K562 (cell line): ENCODE measurements around the gene PPP6C. TPM values are rescaled to one million over a fixed set of nuclear protein-coding genes. Genes with fewer than 3 reads are reported as not detected.

ENCODE experiments used
- HDAC1 ChIP-seq, 2 experiments: fragments of 450-650 bp; IDR thresholded peaks; 2 replicates each; pipeline ENCODE4 v1.6.1; 2016 to 2017; ENCODE audit warnings: inconsistent platforms in 1 of 2, mild to moderate bottlenecking in 1 of 2, moderate library complexity in 1 of 2
- KDM4B ChIP-seq, 2 experiments: fragments of 450-650 bp in 1 of 2; sonication (generic) in 1 of 2; IDR thresholded peaks; 2 replicates each; pipeline ENCODE4 v1.6.1; 2016 to 2017; ENCODE audit warnings: borderline replicate concordance in 2 of 2, antibody characterized with exemption in 1 of 2, low read depth in 1 of 2, mild to moderate bottlenecking in 1 of 2
- SIN3A ChIP-seq, 2 experiments: fragments of 150-350 bp in 1 of 2; IDR thresholded peaks; 2 replicates each; pipeline ENCODE4 v1.6.1; 2011 to 2016; ENCODE audit warnings: borderline replicate concordance in 2 of 2, low read depth in 2 of 2, low read length in 2 of 2, mild to moderate bottlenecking in 2 of 2, moderate library complexity in 2 of 2; ENCODE audit not compliant: control insufficient read depth in 1 of 2
- ZNF12 ChIP-seq: sonication (generic); formaldehyde crosslinking; IDR thresholded peaks from 2 replicates; pipeline ENCODE4 v1.4.0; 2020; ENCODE audit warnings: mild to moderate bottlenecking, missing genetic modification reagents
- ZNF263 ChIP-seq: sonication (generic); formaldehyde crosslinking; IDR thresholded peaks from 2 replicates; pipeline ENCODE4 v1.8.0; 2022; ENCODE audit warnings: mild to moderate bottlenecking, missing genetic modification reagents, borderline replicate concordance
- polyA plus RNA-seq, 8 experiments: library from polyadenylated mRNA; depleted of rRNA in 4 of 8; stranded (reverse) in 5 of 8; unstranded in 3 of 8; fragments of >200 nt; fragmentation: Nextera tagmentation in 2 of 8; fragmentation: Illumina TruSeq in 1 of 8; extraction: Ambion mirVana in 2 of 8; extraction: Trizol in 1 of 8; gene quantifications; 2 replicates each; pipeline versions ENCODE4 v1.2.1 to v1.2.3, GENCODE V29; 2011 to 2014; ENCODE audit warnings: inconsistent platforms in 1 of 8, missing spikeins in 1 of 8
- total RNA-seq, 7 experiments: library from RNA; depleted of rRNA in 6 of 7; stranded (reverse); fragments of >200 nt in 6 of 7; fragmentation: Illumina TruSeq in 2 of 7; extraction: Trizol in 2 of 7; gene quantifications; 2 replicates each; pipeline versions ENCODE4 v1.2.1 to v1.2.3, GENCODE V29; 2011 to 2021; ENCODE audit warnings: low replicate concordance in 1 of 7
- TF ChIP-seq, protein P1 (sequence below): fragments of 450-650 bp; IDR thresholded peaks from 2 replicates; pipeline ENCODE4 v1.6.1; 2018; ENCODE audit not compliant: partially characterized antibody
- TF ChIP-seq, protein P2 (sequence below): conservative IDR thresholded peaks from 2 replicates; pipeline ENCODE4 v1.6.1; 2011; ENCODE audit warnings: low read depth, mild to moderate bottlenecking, low read length; ENCODE audit not compliant: control insufficient read depth

PPP6C gene
- total and polyA plus RNA-seq, 9 of the 15 experiments (the other 6 are each of a cell fraction or from before 2014, with no cell fraction given), result 18.8 to 44.8 (median 38.3) TPM

DNA sequence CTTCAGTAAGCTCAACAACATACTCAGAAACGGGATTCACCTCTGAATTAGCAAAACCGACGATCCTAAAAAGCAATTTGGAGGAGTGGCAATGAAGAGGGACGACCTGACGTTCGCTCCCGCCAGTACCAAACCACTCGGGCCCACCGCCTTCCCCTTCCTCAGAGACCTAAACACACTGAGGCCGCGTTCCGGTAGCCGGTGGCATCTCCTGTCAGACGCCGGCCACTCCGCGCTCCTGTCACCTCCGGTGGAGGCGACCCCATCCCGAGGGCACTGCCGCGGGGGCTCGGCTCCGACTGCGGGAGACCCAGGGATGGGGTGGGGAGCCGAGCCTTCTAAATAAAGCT is 617 bp downstream of the PPP6C start (continued):
- TF ChIP-seq, protein P1, sequence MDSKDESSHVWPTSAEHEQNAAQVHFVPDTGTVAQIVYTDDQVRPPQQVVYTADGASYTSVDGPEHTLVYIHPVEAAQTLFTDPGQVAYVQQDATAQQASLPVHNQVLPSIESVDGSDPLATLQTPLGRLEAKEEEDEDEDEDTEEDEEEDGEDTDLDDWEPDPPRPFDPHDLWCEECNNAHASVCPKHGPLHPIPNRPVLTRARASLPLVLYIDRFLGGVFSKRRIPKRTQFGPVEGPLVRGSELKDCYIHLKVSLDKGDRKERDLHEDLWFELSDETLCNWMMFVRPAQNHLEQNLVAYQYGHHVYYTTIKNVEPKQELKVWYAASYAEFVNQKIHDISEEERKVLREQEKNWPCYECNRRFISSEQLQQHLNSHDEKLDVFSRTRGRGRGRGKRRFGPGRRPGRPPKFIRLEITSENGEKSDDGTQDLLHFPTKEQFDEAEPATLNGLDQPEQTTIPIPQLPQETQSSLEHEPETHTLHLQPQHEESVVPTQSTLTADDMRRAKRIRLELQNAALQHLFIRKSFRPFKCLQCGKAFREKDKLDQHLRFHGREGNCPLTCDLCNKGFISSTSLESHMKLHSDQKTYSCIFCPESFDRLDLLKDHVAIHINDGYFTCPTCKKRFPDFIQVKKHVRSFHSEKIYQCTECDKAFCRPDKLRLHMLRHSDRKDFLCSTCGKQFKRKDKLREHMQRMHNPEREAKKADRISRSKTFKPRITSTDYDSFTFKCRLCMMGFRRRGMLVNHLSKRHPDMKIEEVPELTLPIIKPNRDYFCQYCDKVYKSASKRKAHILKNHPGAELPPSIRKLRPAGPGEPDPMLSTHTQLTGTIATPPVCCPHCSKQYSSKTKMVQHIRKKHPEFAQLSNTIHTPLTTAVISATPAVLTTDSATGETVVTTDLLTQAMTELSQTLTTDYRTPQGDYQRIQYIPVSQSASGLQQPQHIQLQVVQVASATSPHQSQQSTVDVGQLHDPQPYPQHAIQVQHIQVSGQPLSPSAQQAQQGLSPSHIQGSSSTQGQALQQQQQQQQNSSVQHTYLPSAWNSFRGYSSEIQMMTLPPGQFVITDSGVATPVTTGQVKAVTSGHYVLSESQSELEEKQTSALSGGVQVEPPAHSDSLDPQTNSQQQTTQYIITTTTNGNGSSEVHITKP, result no peak
- peak in 1 of 2 experiments; percentile 63; a peak in 1 of 4 replicates for TF ChIP-seq SIN3A (IDR thresholded peaks at IDR 0.05; ENCODE audit: borderline replicate concordance in 2 of 2, control insufficient read depth in 1 of 2, low read depth in 2 of 2, low read length in 2 of 2)
- TF ChIP-seq, protein P2, sequence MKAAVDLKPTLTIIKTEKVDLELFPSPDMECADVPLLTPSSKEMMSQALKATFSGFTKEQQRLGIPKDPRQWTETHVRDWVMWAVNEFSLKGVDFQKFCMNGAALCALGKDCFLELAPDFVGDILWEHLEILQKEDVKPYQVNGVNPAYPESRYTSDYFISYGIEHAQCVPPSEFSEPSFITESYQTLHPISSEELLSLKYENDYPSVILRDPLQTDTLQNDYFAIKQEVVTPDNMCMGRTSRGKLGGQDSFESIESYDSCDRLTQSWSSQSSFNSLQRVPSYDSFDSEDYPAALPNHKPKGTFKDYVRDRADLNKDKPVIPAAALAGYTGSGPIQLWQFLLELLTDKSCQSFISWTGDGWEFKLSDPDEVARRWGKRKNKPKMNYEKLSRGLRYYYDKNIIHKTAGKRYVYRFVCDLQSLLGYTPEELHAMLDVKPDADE, result 0 out of 2 replicates have a peak, but pooled peaks have one; percentile 24
- no peak for TF ChIP-seq KDM4B (IDR thresholded peaks at IDR 0.05; ENCODE audit: borderline replicate concordance in 2 of 2, low read depth in 1 of 2)
- TF ChIP-seq ZNF12 (CRISPR knock-in tag), result no peak
- TF ChIP-seq HDAC1 (IDR thresholded peaks at IDR 0.05), result peak in 1 of 2 experiments; percentile 45; a peak in 1 of 4 replicates
- no peak for TF ChIP-seq ZNF263 (CRISPR knock-in tag)
- TF ChIP-seq, all 486 proteins: peak for 12
